MM.1S (cell line): ENCODE measurements around the gene SYP.

Source experiments
- EZH2 ChIP-seq: fragments of 300-600 bp; sonication (generic); optimal IDR thresholded peaks from 2 replicates; pipeline ENCODE3; 2017; ENCODE audit warnings: low read depth, mild to moderate bottlenecking, antibody characterized with exemption, low read length, mixed read lengths
- EZH2phosphoT487 ChIP-seq: fragments of 300-600 bp; sonication (generic); IDR thresholded peaks from 2 replicates; pipeline ENCODE4 v1.6.1; 2018; ENCODE audit warnings: antibody characterized with exemption, low read length
- TF ChIP-seq, protein P1 (sequence below): fragments of 300-600 bp; sonication (generic); IDR thresholded peaks from 2 replicates; pipeline ENCODE4 v1.5.1; 2016; ENCODE audit warnings: antibody characterized with exemption, low read length, mixed read lengths

DNA sequence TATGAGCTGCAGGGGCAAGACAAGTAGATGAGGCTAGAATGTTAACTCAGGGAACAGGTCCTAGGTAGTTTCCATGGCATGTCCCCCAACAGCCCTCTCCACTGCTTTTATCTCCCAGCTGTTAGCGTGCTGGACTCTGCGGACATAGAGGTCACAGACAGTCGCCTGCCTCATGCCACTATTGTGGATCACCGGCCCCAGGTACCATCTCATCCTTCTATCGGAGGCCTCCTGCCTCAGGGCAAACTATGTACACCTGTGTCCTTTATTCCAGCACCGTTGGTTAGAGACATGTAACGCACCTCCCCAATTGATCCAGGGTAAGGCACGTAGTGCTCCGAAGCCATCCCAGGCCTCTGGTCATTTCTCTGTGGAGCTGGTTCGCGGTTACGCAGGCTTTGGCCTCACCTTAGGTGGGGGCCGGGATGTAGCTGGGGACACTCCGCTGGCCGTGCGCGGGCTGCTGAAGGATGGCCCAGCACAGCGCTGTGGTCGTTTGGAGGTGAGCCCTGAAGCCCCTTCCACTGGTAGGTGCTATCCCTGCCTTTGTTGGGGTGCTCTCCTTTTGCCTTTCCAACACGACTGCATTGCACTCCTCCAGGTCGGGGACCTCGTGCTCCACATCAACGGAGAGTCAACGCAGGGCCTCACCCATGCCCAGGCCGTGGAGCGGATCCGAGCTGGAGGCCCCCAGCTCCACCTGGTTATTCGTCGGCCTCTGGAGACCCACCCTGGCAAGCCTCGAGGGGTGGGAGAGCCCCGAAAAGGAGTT is 35.2 kb downstream of the SYP start:
- TF ChIP-seq, protein P1, sequence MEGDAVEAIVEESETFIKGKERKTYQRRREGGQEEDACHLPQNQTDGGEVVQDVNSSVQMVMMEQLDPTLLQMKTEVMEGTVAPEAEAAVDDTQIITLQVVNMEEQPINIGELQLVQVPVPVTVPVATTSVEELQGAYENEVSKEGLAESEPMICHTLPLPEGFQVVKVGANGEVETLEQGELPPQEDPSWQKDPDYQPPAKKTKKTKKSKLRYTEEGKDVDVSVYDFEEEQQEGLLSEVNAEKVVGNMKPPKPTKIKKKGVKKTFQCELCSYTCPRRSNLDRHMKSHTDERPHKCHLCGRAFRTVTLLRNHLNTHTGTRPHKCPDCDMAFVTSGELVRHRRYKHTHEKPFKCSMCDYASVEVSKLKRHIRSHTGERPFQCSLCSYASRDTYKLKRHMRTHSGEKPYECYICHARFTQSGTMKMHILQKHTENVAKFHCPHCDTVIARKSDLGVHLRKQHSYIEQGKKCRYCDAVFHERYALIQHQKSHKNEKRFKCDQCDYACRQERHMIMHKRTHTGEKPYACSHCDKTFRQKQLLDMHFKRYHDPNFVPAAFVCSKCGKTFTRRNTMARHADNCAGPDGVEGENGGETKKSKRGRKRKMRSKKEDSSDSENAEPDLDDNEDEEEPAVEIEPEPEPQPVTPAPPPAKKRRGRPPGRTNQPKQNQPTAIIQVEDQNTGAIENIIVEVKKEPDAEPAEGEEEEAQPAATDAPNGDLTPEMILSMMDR, result no peak
- no peak for TF ChIP-seq EZH2phosphoT487
- TF ChIP-seq EZH2, result no peak
